PC-3 (cell line): Measurements from ENCODE around the gene TENM4. TPM values are rescaled to one million over a fixed set of nuclear protein-coding genes. Genes with fewer than 3 reads are reported as not detected.

Source experiments
- ATAC-seq: fragments of 200-7000 bp; cut with Tn5 transposase; 2 replicates; pipeline ENCODE4 v1.9.1; 2020; ENCODE audit warnings: mild to moderate bottlenecking, moderate library complexity
- Bru-seq: library from RNA; stranded (reverse); fragments of 400-500 nt; gene quantifications from one replicate; lab custom pipeline; 2021; lab: Mats Ljungman, UMichigan
- BruChase-seq, 2 experiments: library from RNA; stranded (reverse); fragments of 400-500 nt; gene quantifications; one replicate each; lab custom pipeline; 2021; lab: Mats Ljungman, UMichigan
- BruUV-seq: library from RNA; stranded (reverse); fragments of 400-500 nt; replicated peaks from 2 replicates; lab custom pipeline; 2021; lab: Mats Ljungman, UMichigan
- CTCF ChIA-PET: fragments of 300-600 bp; sonication (Branson Sonifier 250); formaldehyde crosslinking; loops from one replicate; lab custom pipeline; 2022; ENCODE audit warnings: antibody characterized with exemption; lab: Charles Lee
- POLR2A ChIA-PET: fragments of 300-600 bp; sonication (Branson Sonifier 250); formaldehyde crosslinking; loops from one replicate; lab custom pipeline; 2022; ENCODE audit warnings: antibody characterized with exemption; ENCODE audit not compliant: unreplicated experiment; lab: Charles Lee
- DNase-seq: peaks from one replicate; pipeline ENCODE4 v3.0.0-alpha.2; 2015
- H2AFZ ChIP-seq: fragments of 300-600 bp; sonication (generic); 2 replicates; pipeline ENCODE4 v1.6.0; 2016; ENCODE audit warnings: antibody characterized with exemption, low read length
- H3F3A ChIP-seq: fragments of 300-600 bp; sonication (generic); one replicate; pipeline ENCODE4 v1.6.0; 2017; ENCODE audit warnings: antibody characterized with exemption, low read length, control low read depth, mild to moderate bottlenecking; ENCODE audit not compliant: unreplicated experiment
- H3K27ac ChIP-seq: fragments of 300-600 bp; sonication (generic); 2 replicates; pipeline ENCODE4 v1.5.1; 2016; ENCODE audit warnings: mild to moderate bottlenecking, low read length
- H3K27me3 ChIP-seq: fragments of 300-600 bp; sonication (generic); 2 replicates; pipeline ENCODE4 v1.6.1; 2016; ENCODE audit warnings: low read length, mixed read lengths
- H3K36me3 ChIP-seq: fragments of 300-600 bp; sonication (generic); 2 replicates; pipeline ENCODE4 v1.6.1; 2016; ENCODE audit warnings: low read depth, mixed run types, low read length, mixed read lengths
- H3K4me1 ChIP-seq: fragments of 300-600 bp; sonication (generic); 2 replicates; pipeline ENCODE4 v1.5.1; 2016; ENCODE audit warnings: low read length; ENCODE audit not compliant: insufficient read depth
- H3K4me2 ChIP-seq: fragments of 300-600 bp; sonication (generic); 2 replicates; pipeline ENCODE4 v1.6.0; 2016; ENCODE audit warnings: low read length
- H3K4me3 ChIP-seq: fragments of 300-600 bp; sonication (generic); 2 replicates; pipeline ENCODE4 v1.5.1; 2016; ENCODE audit warnings: mild to moderate bottlenecking, low read length, mixed read lengths
- H3K79me2 ChIP-seq: fragments of 300-600 bp; sonication (generic); 2 replicates; pipeline ENCODE4 v1.6.1; 2017; ENCODE audit warnings: low read length, mixed read lengths
- H3K9ac ChIP-seq: fragments of 300-600 bp; sonication (generic); 2 replicates; pipeline ENCODE4 v1.6.0; 2016; ENCODE audit warnings: mild to moderate bottlenecking, low read length
- H3K9me2 ChIP-seq: fragments of 300-600 bp; sonication (generic); replicated peaks from 2 replicates; pipeline ENCODE4 v1.6.1; 2016; ENCODE audit warnings: mixed run types, low read length, mixed read lengths
- H3K9me3 ChIP-seq: fragments of 300-600 bp; sonication (generic); 2 replicates; pipeline ENCODE4 v1.6.1; 2016; ENCODE audit warnings: low read length, mixed read lengths
- H4K20me1 ChIP-seq: fragments of 300-600 bp; sonication (generic); 2 replicates; pipeline ENCODE4 v1.6.1; 2016; ENCODE audit warnings: low read length, mixed read lengths
- CTCF ChIP-seq: fragments of 300-600 bp; sonication (generic); conservative IDR thresholded peaks from 2 replicates; pipeline ENCODE4 v1.5.1; 2017; ENCODE audit warnings: antibody characterized with exemption, low read depth, mild to moderate bottlenecking, low read length
- EZH2 ChIP-seq: fragments of 300-600 bp; sonication (generic); IDR thresholded peaks from one replicate; pipeline ENCODE4 v1.6.1; 2017; ENCODE audit warnings: antibody characterized with exemption, mild to moderate bottlenecking, low read length; ENCODE audit not compliant: unreplicated experiment
- EZH2phosphoT487 ChIP-seq: fragments of 300-600 bp; sonication (generic); IDR thresholded peaks from 2 replicates; pipeline ENCODE4 v1.6.1; 2018; ENCODE audit warnings: mild to moderate bottlenecking, antibody characterized with exemption, low read length, borderline replicate concordance
- intact Hi-C: fragments of 100-400 bp; cut with micrococcal nuclease; formaldehyde crosslinking; loops from 2 replicates; pipeline ENCODE4 v1.9.0; 2023
- long read RNA-seq: library from polyadenylated mRNA; unstranded; transcript quantifications from one replicate; pipeline ENCODE4 v2.0.0, GENCODE V29; 2021; ENCODE audit not compliant: unreplicated experiment
- total RNA-seq: library from RNA; depleted of rRNA; stranded (reverse); fragments of >200 nt; gene quantifications from 2 replicates; pipeline ENCODE4 v1.2.3, GENCODE V29; 2014; rRNA removed

TENM4 gene
- total RNA-seq (19.7 and 37.1 TPM in 2 replicates), Bru-seq, nascent RNA (percentile 73 among the genes with signal in this experiment), BruChase-seq, experiment 1, labeled RNA remaining after a 6-hour chase (percentile 55 among the genes with signal in this experiment), BruChase-seq, experiment 2, labeled RNA remaining after a 2-hour chase (percentile 72 among the genes with signal in this experiment)
- long read RNA-seq, partial matches to known transcripts = 46 of 130 reads
- long read RNA-seq, other reads (novel, unspliced or antisense) = 84 of 130 reads

DNA sequence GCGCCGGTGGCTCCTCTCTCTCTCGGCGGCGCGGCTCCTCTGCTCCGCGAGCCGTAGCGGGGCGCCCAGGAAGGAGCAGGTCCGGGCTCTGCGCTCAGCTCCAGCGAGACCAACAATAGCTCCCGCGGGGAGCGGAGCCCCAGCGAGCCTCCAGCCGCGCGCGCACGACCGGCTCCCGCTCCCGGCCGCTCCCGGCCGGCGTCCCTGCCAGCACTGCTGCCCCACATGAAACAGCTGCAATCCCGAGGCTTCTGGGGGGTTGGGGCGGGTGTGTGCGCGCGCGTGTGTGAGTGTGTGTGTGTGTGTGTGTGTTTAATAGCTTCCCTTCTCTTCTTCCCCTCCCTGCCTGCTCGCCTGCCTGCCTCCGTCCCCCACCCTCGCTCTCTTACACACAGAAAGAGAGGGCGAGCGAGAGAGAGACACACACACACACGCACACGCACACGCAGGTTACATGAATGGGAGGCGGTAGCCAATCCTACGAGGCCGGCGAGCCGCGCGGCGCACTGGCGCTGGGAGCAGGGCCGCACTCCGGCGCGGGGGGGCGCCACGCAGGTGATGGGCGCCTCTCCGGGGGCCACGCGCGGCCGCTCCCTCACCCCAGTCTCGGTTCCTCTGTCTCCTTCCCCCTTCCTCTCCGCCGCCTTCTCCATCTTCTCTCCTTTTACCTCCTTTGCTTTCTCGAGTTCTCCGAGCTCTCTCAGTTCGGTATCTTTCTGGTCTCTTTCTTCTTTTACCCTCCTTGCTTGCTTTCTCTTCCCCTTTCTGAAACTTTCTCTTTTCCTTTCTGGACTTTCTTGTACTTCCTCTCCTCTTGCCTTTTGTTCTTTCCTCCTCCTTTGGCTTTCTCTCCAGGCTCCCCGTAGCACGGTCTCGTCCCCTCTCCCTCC is at the start of gene TENM4:
Gene TENM4 (minus strand): TSS at position 460 of the 890 bp plus-strand sequence. CDS start 371,086 bp downstream, outside the sequence.
- Histone ChIP-seq H3K36me3 (no peaks in the 10 kb centered on the region), H3K9me3 (no peaks in the 10 kb centered on the region), H2AFZ (peak within 1 kb of the TSS; percentile 59; the same call in 1 of the 2 replicates), H3K4me2 (peak within 1 kb of the TSS; percentile 76), H3K9ac (no peak within 1 kb of the TSS), H3K79me2 (no peaks in the 10 kb centered on the region), H3F3A (no peaks in the 10 kb centered on the region), H3K9me2 (no peaks in the 10 kb centered on the region), H4K20me1 (no peaks in the 10 kb centered on the region), H3K4me1 (peaks cover 8% of the 10 kb centered on the region), H3K27me3 (peaks cover 98% of the 10 kb centered on the region), H3K27ac (no peak within 1 kb of the TSS), H3K4me3 (peak within 1 kb of the TSS; percentile 57)
- ChIA-PET POLR2A (no interaction called here), CTCF (interaction anchor here (0.6 kb wide), 1 partner anchor 554 kb away, joined by 5 read pairs; no protein-coding TSS in a partner anchor)
- intact Hi-C loops = no loop called here
- TF ChIP-seq EZH2phosphoT487 (no peak), EZH2 (no peak), CTCF (no peak)
- ATAC-seq (peak; percentile 47), DNase-seq (no peak)
- BruUV-seq = no TSS peak

DNA sequence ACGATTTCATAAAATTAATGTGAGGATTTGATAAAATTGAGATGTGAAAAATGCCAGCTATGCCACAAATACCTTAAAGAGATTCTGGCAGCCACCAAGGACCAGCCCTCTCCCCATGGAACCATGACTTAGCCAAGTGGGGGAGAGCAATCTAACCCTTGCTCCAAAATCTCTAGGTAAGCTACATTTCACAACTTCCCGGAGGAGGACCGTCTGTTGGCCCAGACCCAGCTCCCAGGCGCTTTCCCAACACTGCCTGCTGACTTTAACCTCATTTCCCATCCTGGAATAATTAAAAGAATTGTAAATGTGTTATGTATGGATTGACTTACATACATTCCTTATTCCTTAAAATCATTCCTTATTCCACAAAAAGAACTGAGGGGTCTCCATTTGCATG is 47.5 kb upstream of the TENM4 start:
- no peaks in the 10 kb centered on the region for H3K9me3 ChIP-seq
- H3F3A ChIP-seq = no peaks in the 10 kb centered on the region
- DNase-seq (no peak), ATAC-seq (no peak)
- H3K4me1 ChIP-seq = no peaks in the 10 kb centered on the region
- no TSS peak for BruUV-seq
- POLR2A ChIA-PET = no interaction called here
- no peak overlapping the region for H3K4me3 ChIP-seq
- H2AFZ ChIP-seq = no peak overlapping the region
- no peak overlapping the region for H3K4me2 ChIP-seq
- H3K9me2 ChIP-seq = no peaks in the 10 kb centered on the region
- no peaks in the 10 kb centered on the region for H3K79me2 ChIP-seq
- no peaks in the 10 kb centered on the region for H3K36me3 ChIP-seq
- H4K20me1 ChIP-seq = no peaks in the 10 kb centered on the region
- no peak overlapping the region for H3K27ac ChIP-seq
- no peak for TF ChIP-seq CTCF
- no peak for TF ChIP-seq EZH2phosphoT487
- no peak for TF ChIP-seq EZH2
- H3K27me3 ChIP-seq = peaks cover 10% of the 10 kb centered on the region; the same call in 1 of the 2 replicates
- H3K9ac ChIP-seq = no peak overlapping the region
- intact Hi-C loops = no loop called here
- CTCF ChIA-PET = no interaction called here
